Tibial nerve (tissue), 4 donors: ENCODE measurements around the gene NDUFAF7.

ENCODE experiments used
- CTCF ChIP-seq, 5 experiments: fragments of 200-600 bp in 3 of 5; fragments of 450-650 bp in 2 of 5; sonication (generic) in 3 of 5; IDR thresholded peaks; one replicate each; pipeline ENCODE4 v1.5.1; 2016 to 2019; ENCODE audit warnings: antibody characterized with exemption in 5 of 5, mild to moderate bottlenecking in 3 of 5, moderate library complexity in 2 of 5
- EP300 ChIP-seq, 2 donors: sonication (generic); formaldehyde crosslinking; IDR thresholded peaks; one replicate each; pipeline ENCODE4 v1.6.1; 2017; ENCODE audit warnings: antibody characterized with exemption in 2 of 2, mild to moderate bottlenecking in 1 of 2
- POLR2A ChIP-seq, 2 donors: fragments of 450-650 bp; IDR thresholded peaks; one replicate each; pipeline ENCODE4 v1.6.1; 2017; ENCODE audit warnings: antibody characterized with exemption in 2 of 2, mild to moderate bottlenecking in 2 of 2, moderate library complexity in 2 of 2

- TF ChIP-seq CTCF (IDR thresholded peaks at IDR 0.05) = no peak
- TF ChIP-seq POLR2A (IDR thresholded peaks at IDR 0.05) = no peak
- no peak for TF ChIP-seq EP300 (IDR thresholded peaks at IDR 0.05)
Observed at GRCh38 chr2:37188570-37188969, 42.9 kb upstream of the NDUFAF7 start, which contains the start of gene SULT6B1.
